Pancreas (tissue), 10 donors: ENCODE measurements around the gene ARHGEF40. TPM values are rescaled to one million over a fixed set of nuclear protein-coding genes. Genes with fewer than 3 reads are reported as not detected.

ENCODE experiments used
- ATAC-seq, 4 donors: fragments of 200-7000 bp; cut with Tn5 transposase; one replicate each; pipeline versions ENCODE4 v1.8.0 to v1.9.1; 2020; ENCODE audit warnings: mild to moderate bottlenecking in 4 of 4, moderate library complexity in 4 of 4
- DNase-seq, 6 donors: peaks; one replicate each; pipeline ENCODE4 v3.0.0-alpha.2; 2020
- FAIRE-seq: peaks from 2 replicates; lab custom pipeline; 2012; peaks lifted over from hg19 to GRCh38; lab: Jason Lieb, UNC
- H3K27ac ChIP-seq, 4 donors: fragments of 200-600 bp; sonication (generic); 1 replicate in 3 of 4; 2 replicates in 1 of 4; pipeline versions ENCODE4 v1.5.0 to v1.8.0; 2020
- H3K27me3 ChIP-seq, 4 donors: fragments of 200-600 bp; one replicate each; pipeline ENCODE4 v1.8.0; 2021
- H3K36me3 ChIP-seq, 3 donors: fragments of 200-600 bp; sonication (generic) in 1 of 3; one replicate each; pipeline versions ENCODE4 v1.5.0 to v1.8.0; 2020 to 2021
- H3K4me1 ChIP-seq, 3 donors: fragments of 200-600 bp; one replicate each; pipeline ENCODE4 v1.8.0; 2021
- H3K4me3 ChIP-seq, 4 donors: fragments of 200-600 bp; sonication (generic) in 2 of 4; one replicate each; pipeline versions ENCODE4 v1.5.0 to v1.8.0; 2020 to 2021
- H3K9me3 ChIP-seq, 4 donors: fragments of 200-600 bp; one replicate each; pipeline ENCODE4 v1.8.0; 2021
- WGBS, 2 donors: extraction: QIAGEN DNeasy Blood & Tissue Kit; methylation state at CpG; one replicate each; pipeline ENCODE4 v1.1.7; 2013; 5-methylcytosine and 5-hydroxymethylcytosine counted together
- intact Hi-C, 3 donors: fragments of 100-400 bp; cut with DNase I; formaldehyde crosslinking; loops; one replicate each; pipeline versions ENCODE4 v1.11.1 to v1.14.2; 2022
- polyA plus RNA-seq, 2 donors: library from polyadenylated mRNA; stranded (reverse); fragments of 200-250 nt; gene quantifications; one replicate each; pipeline ENCODE4 v1.2.3, GENCODE V29; 2013
- total RNA-seq, 6 donors: library from RNA; stranded (reverse); fragmentation: NEBNext Ultra II Directional in 4 of 6; extraction: Animal tissue kit (Norgen Biotek cat#: 25700) in 4 of 6; gene quantifications; one replicate each; pipeline versions ENCODE4 v1.2.1 to v1.2.4, GENCODE V29; 2021 to 2023
- TF ChIP-seq, protein P1 (sequence below), 4 donors: fragments of 200-600 bp; sonication (generic) in 3 of 4; IDR thresholded peaks; one replicate each; pipeline versions ENCODE4 v1.5.0 to v1.8.0; 2021; ENCODE audit warnings: antibody characterized with exemption in 4 of 4
- donor health status: healthy with polysubstance abuse.
- donor health status: DM: no; HTN: no; CAD: no; lungs with moderate emphysema.
- donor health status: DM: no; HTN: no; CAD: no.
- donor health status: control.
- donor health status: control.
- donor health status: Bipolar disorder and iron deficiency.
- donor health status: DM: yes; HTN: yes; CAD: no.
- donor health status: DM: no; HTN: no; CAD: no.
- donor health status: DM: no; HTN: no; CAD: no.
- donor health status: DM: yes; HTN: yes; CAD: no.

Gene ARHGEF40
- total and polyA plus RNA-seq, 8 donors: 24.5 to 77.0 (median 43.8) TPM

DNA sequence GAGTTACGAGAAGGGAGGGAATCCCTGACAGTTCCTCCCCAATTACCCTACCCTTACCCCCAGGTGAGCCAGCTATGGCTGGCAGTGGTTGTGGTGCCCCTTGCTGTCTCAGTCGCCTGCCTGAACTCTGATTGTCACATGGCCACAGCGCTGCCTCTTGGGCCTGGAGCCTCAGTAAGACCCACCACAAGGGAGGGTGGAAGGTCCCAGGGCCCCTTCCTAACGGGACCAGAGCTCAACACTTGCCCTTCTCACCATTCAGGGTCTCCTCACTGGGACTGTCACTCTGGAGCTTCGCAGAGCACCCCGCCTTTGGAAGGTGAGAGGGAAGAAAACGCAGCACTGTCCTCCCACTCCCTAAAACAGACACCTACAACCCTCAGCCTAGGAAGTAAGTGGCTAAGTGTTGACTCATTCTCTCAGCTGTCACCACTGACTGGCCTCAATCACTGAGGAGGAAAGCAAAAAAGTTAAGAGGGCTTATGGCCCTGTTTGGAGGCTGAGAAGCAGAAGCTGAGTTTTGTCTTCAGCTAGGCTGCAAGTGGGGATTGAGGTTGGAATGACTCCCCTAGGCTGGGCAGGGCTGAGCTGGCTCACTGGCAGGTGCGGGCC is 31.8 kb downstream of the ARHGEF40 start:
- Histone ChIP-seq H3K9me3 (no peaks in the 10 kb centered on the region), H3K4me1 (peaks cover 16 to 39% (median 20%) of the 10 kb centered on the region in 3 donors), H3K27me3 (no peaks in the 10 kb centered on the region), H3K27ac (no peak overlapping the region), H3K4me3 (no peak overlapping the region), H3K36me3 (no peaks in the 10 kb centered on the region)
- intact Hi-C loops: loop anchor here in 1 of 3 donors (5.0 kb wide), 1 partner anchor 35 kb away; no protein-coding TSS in a partner anchor
- WGBS, 2 donors: 86 to 91% methylated on average over 8 of the region's 8 CpGs
- TF ChIP-seq, protein P1, sequence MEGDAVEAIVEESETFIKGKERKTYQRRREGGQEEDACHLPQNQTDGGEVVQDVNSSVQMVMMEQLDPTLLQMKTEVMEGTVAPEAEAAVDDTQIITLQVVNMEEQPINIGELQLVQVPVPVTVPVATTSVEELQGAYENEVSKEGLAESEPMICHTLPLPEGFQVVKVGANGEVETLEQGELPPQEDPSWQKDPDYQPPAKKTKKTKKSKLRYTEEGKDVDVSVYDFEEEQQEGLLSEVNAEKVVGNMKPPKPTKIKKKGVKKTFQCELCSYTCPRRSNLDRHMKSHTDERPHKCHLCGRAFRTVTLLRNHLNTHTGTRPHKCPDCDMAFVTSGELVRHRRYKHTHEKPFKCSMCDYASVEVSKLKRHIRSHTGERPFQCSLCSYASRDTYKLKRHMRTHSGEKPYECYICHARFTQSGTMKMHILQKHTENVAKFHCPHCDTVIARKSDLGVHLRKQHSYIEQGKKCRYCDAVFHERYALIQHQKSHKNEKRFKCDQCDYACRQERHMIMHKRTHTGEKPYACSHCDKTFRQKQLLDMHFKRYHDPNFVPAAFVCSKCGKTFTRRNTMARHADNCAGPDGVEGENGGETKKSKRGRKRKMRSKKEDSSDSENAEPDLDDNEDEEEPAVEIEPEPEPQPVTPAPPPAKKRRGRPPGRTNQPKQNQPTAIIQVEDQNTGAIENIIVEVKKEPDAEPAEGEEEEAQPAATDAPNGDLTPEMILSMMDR (IDR thresholded peaks at IDR 0.05): no peak
- no peak for DNase-seq
- FAIRE-seq: no peak
- ATAC-seq: no peak

DNA sequence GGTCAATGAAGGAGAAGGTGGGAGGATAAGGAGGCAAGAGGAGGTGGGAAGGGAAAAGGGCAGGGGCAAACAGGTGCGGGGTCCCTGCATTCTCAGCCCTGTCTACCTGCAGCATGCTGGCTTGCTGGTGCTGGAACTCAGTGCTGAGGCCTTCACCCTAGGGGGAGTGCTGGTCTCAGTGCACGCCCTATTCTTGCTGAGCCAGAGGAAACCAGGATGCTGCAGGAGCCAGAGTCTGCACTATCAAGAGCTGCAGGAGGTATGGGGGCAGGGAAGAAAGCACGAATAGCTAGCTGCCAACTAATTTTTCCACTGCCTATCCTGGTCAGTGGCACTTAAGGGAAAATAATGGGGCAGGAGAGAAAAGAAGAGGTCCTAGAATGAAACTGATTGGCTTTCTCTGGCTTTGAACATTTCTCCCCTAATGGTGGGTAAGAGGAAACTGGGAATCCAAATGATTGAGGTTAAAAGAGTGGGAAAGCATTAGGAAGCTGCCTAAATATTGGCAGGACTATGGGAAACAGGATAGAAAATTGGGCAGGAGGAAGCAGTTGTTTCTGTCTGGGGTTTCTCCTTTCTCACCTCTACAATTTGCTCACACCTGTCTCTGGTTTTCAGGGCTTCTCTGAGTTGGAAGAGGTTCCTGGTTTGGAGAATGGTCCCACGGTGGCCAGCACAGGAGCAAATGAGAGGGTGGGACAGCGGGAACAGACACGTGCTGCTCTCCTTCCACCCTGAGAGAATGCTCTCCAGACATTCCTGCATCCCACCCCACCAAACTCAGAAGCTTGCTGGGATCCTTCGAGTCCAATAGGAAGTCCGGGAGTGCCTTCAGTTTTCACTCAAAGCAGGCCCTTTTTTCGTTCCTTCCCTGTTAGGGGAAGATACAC is 32.7 kb downstream of the ARHGEF40 start:
- 20 to 24% methylated on average over 9 of the region's 9 CpGs for WGBS, 2 donors
- no peaks in the 10 kb centered on the region for H3K9me3 ChIP-seq
- peak overlapping the region in 2 of 4 donors; percentile 60 to 67 for H3K4me3 ChIP-seq

DNA sequence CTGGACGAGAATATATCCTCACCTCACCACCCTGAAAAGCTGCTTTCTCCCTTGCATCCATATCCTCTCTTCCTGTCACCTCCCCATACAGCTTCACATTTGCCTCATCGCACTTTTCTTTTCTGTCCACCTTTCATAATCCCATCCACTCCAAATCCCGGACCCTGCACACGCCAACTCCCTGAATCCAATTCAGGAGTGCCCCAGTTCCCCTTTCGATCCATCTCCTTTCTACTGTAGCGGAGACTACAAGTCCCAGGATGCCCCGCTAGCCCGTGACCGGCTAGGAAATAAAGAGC is 33.3 kb downstream of the ARHGEF40 start:
- H3K4me1 ChIP-seq: peaks cover 18 to 42% (median 20%) of the 10 kb centered on the region in 3 donors
- no peak for DNase-seq
- 0 to 2% methylated on average over 9 of the region's 9 CpGs for WGBS, 2 donors
- ATAC-seq: no peak
- H3K27me3 ChIP-seq: no peaks in the 10 kb centered on the region
- TF ChIP-seq, protein P1 (IDR thresholded peaks at IDR 0.05): no peak
- intact Hi-C loops: loop anchor here in 1 of 3 donors (5.0 kb wide), 1 partner anchor 36 kb away; no protein-coding TSS in a partner anchor
- H3K9me3 ChIP-seq: no peaks in the 10 kb centered on the region
- peak overlapping the region in 2 of 4 donors; percentile 60 to 67 for H3K4me3 ChIP-seq
- no peak for FAIRE-seq
- peak overlapping the region; percentile 98 to 100 (median 98) for H3K27ac ChIP-seq
- no peaks in the 10 kb centered on the region for H3K36me3 ChIP-seq

More for the DNA sequence above, 32.7 kb downstream of the ARHGEF40 start:
- no peak for ATAC-seq
- Histone ChIP-seq H3K36me3 (no peaks in the 10 kb centered on the region), H3K27me3 (no peaks in the 10 kb centered on the region), H3K27ac (peak overlapping the region in 2 of 4 donors; percentile 98), H3K4me1 (peaks cover 18 to 42% (median 20%) of the 10 kb centered on the region in 3 donors)
- TF ChIP-seq, protein P1 (IDR thresholded peaks at IDR 0.05): no peak
- intact Hi-C loops: loop anchor here in 1 of 3 donors (5.0 kb wide), 1 partner anchor 35 kb away; no protein-coding TSS in a partner anchor
- FAIRE-seq: no peak
- DNase-seq: no peak

GRCh38 chr14:21103710-21104447 is 33.8 kb downstream of the ARHGEF40 start:
- H3K36me3 ChIP-seq: no peaks in the 10 kb centered on the region
- no peaks in the 10 kb centered on the region for H3K9me3 ChIP-seq
- ATAC-seq: peak; percentile 91 to 96 (median 94)
- intact Hi-C loops: loop anchor here in 1 of 3 donors (5.0 kb wide), 1 partner anchor 37 kb away; no protein-coding TSS in a partner anchor
- TF ChIP-seq, protein P1 (IDR thresholded peaks at IDR 0.05): peak; percentile 57 to 85 (median 70)
- H3K27me3 ChIP-seq: no peaks in the 10 kb centered on the region
- H3K4me3 ChIP-seq: peak overlapping the region; percentile 49 to 67 (median 56)
- peak; percentile 93 to 97 (median 96) for DNase-seq
- H3K27ac ChIP-seq: peak overlapping the region; percentile 98 to 100 (median 98)
- FAIRE-seq: no peak
- H3K4me1 ChIP-seq: peaks cover 18 to 42% (median 20%) of the 10 kb centered on the region in 3 donors
- WGBS, 2 donors: 0 to 1% methylated on average over 56 to 62 of the region's 62 CpGs
